NCI-H1048 (cell line): ENCODE results near the gene BTNL3.
"Not testable (repeated sequence)": the region's sequence is repeated elsewhere in the genome, so short reads cannot be mapped to it uniquely, and the experiment has no call there.

ENCODE experiments used
- DNase-seq: peaks from one replicate; lab custom pipeline; 2025; lab: John Stamatoyannopoulos, UW

BTNL3 gene, protein sequence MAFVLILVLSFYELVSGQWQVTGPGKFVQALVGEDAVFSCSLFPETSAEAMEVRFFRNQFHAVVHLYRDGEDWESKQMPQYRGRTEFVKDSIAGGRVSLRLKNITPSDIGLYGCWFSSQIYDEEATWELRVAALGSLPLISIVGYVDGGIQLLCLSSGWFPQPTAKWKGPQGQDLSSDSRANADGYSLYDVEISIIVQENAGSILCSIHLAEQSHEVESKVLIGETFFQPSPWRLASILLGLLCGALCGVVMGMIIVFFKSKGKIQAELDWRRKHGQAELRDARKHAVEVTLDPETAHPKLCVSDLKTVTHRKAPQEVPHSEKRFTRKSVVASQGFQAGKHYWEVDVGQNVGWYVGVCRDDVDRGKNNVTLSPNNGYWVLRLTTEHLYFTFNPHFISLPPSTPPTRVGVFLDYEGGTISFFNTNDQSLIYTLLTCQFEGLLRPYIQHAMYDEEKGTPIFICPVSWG

DNA sequence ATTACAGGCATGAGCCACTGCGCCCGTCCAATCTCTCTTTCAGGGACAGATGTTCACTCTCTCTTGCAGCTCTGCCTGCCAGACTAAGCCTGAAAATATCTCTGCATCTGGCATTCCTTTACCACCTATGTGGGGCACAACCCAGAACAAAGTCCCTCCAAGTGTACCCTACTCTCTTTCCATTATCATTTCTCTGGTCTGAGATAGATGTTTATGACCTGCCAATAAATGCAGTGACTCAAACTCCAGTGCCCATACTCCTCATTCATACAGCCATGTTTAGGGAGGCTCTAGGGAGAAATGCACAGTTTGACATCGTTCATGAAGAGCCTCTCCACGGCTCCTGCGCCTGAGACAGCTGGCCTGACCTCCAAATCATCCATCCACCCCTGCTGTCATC lies at the start of gene BTNL3:
TSS of gene BTNL3 (plus strand) at position 255 of the 400 bp plus-strand sequence. CDS start 183 bp downstream, outside the sequence.
- DNase-seq = no peak

DNA sequence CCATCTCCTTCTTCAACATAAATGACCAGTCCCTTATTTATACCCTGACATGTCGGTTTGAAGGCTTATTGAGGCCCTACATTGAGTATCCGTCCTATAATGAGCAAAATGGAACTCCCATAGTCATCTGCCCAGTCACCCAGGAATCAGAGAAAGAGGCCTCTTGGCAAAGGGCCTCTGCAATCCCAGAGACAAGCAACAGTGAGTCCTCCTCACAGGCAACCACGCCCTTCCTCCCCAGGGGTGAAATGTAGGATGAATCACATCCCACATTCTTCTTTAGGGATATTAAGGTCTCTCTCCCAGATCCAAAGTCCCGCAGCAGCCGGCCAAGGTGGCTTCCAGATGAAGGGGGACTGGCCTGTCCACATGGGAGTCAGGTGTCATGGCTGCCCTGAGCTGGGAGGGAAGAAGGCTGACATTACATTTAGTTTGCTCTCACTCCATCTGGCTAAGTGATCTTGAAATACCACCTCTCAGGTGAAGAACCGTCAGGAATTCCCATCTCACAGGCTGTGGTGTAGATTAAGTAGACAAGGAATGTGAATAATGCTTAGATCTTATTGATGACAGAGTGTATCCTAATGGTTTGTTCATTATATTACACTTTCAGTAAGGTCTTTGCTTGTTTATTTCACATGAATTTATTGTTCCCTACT lies 38.2 kb upstream of the BTNL3 start:
- no peak for DNase-seq

DNA sequence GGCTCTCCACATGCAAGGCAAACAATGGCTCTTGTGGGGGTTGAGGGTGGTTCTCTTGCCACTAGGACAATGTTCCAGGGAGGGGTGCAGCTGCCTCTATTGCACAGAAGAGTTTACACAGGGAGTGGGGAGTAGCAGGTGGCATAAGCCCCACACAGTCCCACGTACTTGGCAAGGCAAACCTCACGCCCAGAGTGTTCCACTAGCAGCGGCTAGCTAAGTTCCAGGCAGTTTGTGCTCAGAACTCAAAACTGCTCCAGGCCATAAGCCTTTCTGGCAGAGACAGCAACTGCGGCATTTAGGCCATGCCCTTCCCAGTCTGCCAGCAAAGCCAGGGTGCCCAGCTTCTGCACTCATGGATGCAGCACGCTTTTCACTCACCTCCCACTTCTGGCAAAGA lies 29.0 kb upstream of the BTNL3 start:
- no peak for DNase-seq

DNA sequence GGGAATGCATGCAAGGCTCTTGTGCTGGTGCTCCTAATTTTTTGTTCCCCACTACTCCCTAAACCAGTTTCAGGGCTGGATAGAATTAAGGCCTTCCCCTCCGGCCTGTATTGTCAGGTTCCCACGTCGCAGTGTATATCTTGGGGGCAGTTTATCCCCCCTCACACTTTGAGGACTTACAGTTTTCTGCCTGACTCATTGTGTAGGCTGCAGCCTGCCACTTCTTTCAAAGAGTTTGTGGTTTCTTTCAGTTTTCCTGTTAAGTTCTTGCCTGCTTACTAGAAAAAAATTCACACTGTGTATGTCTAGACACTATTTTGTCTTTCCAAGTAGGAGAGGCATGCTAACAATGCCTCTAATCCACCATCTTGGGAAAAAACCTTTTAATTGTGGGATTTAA lies 28.4 kb upstream of the BTNL3 start:
- DNase-seq = no peak

DNA sequence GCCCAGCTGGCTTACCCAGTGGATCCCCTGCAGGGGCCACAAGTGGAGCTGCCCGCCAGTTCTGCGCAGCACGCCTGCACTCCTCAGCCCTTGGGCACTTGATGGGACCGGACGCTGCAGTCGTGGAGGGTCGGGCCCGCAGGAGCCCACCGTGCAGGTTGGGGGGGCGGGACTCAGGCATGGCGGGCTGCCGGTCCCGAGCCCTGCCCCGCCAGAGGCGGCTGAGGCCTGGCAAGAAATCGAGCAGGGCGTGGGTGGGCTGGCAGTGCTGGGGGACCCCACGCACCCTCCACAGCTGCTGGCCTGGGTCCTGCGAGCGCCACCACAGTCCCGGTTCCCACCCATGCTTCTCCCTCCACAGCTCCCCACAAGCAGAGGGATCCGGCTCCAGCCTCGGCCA lies 19.2 kb upstream of the BTNL3 start:
- no peak for DNase-seq

DNA sequence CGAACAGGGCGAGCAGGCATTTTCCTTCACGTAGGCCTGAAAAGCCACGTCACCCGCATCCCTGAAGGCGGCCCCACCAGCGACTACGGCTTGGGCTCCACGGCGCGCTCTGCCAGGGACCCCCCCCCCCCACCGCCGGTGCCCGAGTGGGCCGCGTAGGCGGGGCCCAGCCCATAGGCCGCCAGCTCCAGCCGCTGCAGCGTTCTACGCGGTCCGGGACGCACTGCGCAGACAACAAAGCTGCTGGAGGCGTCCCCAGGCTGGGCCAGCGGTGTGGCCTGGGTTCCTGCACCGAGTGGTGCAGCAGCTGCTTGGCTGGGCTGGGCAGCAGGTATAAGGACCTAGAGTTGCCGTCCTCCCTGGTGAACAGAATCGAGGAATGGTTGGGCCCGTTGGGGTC lies 18.3 kb upstream of the BTNL3 start:
- no peak for DNase-seq

DNA sequence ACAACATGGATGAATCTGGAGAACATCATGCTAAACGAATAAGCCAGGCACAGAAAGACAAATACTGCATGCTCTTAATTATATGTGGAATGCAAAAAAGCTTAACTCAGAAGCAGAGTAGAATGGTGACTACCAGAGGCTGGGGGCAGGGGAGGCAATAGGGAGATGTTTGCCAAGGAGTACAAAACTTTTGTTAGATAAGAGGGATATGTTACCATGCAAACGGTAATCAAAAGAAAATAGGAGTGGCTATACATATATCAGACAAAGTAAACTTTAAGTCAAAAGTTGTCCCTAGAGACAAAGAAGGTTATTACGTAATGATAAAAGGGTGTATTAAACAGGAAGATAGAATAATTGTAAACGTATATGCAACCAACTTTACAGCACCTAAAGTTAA lies 17.8 kb upstream of the BTNL3 start:
- no peak for DNase-seq

DNA sequence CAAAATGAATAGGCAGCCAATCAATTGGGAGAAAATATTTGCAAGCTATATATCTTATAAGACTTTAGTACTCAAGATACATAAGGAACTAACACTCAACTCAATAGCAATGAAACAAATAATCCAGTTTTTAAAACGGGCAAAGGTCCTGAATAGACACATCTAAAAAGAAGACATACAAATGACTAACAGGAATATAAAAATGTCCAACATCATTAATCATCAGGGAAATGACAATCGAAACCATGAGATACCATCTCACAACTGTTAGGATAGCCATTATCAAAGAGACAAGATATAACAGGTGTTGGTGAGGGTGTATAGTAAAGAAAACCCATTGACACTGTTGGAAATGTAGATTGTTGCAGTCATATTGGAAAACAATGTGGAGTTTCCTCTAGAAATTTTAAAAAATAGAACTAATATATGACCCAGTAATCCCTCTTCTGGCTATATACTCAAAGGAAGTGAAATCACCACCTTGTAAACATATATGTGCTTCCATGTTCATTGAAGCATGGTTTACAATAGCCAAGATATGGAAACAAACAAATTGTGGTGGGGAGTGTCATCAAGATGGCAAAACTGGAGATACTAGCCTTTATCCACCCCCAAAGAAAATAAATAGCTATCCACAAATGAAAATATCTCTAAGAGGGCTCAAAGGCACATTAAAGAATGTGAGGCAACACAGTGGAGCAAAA lies 13.9 kb upstream of the BTNL3 start:
- DNase-seq = no peak

DNA sequence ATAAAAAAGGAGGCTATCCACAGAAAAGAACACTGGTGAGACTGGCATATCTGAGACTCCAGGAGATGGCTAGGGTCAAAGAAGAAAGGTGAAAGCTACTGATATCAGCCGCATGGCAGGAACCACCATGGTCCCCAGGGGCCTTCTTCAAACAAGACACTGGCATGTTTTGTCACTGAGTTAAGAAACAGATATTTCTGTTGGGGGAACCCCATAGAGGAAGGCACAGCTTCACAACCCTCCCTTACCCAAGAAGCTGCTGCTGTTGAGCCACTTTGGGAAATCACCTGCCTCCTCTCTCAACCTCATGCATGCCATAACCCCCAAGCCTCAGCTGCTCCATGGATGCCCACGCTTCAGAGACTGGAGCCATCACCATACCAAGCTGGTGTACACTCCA lies 13.3 kb upstream of the BTNL3 start:
- DNase-seq = no peak

DNA sequence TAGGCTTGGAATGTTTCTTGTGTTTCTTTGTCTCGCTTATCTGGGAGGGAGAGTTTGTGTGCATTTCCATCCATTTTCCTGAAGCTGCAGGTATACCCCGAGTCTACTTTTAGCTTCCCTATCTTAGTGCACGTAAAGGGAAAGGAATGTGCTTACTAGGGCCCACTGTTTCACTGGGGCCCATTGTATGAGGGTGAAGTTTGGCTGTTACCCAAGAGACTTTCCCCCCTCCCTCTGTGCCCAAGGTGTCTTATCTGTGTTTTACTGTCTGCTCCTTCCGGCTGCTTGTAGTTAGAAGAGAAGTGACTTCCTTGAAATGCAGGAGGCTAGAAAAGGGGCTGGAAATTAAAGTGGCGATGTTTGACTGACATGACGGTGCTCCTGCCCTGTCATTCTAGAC lies 12.1 kb upstream of the BTNL3 start:
- DNase-seq = no peak

DNA sequence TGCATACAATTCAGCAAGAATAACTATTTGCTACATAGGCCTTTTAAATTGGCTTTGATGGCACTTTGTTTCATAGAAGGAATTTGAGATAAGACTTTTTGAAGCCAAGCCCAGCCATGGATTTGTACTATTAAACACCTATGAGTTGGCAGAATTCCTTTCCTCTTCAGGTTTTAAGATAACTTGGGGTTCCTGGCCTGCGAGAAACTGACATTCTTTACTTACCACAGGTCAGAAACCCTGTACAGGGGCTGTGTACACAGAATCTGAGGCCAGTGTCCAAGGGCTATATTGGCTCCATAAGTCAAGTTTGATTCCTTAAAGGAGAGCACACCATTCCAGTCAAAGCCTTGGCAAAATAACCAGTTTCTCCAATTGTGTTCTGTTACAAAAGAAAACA lies 10.8 kb upstream of the BTNL3 start:
- DNase-seq = no peak

DNA sequence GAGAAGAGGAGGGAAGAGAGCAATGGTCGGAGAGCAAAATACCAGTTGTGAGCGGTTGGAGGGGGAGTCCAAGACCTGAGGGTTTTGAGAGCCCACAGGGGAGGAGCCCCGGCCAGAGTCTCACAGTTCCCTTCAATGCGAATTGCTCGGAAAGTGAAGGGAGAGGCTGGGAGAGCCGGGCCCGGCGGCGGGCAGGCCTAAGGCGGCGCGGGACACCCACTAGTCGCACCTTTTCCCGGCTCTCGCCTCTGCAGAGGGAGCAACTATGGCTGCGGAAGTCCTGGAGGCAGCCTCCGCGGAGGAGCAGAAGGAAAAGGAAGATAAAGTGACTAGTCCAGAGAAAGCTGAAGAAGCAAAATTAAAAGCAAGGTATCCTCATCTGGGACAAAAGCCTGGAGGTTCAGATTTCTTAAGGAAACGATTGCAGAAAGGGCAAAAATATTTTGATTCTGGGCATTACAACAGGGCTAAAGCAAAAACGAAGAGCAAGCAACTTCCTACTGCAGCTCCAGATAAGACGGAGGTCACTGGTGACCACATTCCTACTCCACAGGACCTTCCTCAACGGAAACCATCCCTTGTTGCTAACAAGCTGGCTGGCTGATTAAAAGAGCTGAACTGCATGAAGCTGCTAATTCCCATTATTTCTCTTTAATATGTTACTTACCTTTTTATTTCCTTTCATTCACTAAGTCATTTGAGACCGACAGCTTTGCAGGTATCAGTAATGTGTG lies 6.5 kb upstream of the BTNL3 start:
- no peak for DNase-seq

DNA sequence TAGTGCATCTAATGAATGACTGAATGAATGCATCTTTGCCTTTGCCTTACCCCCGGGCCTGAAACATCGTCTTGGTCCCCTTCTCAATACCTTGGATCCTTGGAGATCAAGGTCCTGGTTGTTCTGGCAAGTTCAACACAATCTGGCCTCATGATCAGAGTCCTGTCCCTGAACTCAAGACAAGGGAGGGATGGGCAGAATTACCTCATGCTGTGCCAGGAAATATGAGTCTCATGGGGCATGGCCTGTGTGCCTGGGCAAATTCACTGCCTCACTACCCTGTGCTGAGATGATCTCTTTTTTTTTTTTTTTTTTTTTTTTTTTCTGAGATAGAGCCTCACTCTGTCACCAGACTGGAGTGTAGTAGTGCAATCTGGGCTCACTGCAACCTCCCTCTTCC lies 630 bp upstream of the BTNL3 start:
- DNase-seq = no peak

DNA sequence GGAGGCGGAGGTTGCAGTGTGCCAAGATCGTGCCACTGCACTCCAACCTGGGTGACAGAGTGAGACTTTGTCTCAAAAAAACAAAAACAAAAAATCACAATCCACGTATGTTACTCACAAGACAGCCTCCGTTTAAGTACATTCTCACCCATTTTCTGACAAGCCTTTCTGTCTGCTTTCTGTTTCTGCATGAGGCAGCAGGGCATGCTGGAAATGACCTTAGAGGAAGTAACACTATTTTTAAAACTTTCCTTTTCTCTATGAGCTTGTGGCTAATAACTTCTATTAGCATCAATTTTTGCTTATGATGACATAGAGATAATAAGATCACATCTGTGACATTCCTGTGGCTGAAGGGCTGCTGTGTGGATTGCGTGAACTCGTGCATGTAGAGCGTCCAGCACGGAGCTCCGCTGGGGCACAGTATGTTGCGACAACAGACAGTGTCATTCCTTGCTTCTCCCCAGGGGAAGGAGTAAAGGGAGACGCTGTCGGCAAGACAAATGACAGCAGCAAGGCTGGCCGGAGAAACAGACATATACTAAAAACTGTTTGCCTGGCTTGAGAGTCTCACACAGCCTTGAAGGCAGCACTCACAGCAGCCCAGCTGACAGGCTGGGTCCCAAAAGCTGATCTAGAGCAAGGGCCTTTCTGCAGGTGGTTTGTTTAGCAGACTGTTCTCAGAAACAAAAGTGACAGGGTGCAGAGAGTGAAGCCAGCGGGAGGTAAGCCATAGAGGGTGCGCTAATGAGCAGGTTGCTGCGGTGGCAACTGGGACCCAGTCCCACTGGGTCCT lies 1.6 kb downstream of the BTNL3 start:
- no peak for DNase-seq

DNA sequence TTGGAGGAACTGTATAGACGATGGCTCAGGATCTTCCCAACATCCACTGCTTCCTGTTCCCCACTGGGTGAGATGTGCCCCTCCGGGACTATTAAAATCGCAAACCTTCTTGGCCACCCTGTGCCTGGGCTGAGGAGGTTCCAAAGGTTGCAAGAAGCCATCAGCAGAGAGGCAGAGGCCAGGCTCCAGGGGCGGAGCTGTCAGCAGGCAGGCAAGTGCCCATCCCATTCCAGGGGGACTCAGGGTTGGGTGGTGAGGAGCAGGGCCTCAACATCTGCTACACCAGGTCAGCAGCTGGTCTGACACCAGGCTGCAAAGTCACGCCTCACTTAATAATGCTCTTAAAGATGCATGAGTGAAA lies 2.2 kb downstream of the BTNL3 start:
- no peak for DNase-seq

DNA sequence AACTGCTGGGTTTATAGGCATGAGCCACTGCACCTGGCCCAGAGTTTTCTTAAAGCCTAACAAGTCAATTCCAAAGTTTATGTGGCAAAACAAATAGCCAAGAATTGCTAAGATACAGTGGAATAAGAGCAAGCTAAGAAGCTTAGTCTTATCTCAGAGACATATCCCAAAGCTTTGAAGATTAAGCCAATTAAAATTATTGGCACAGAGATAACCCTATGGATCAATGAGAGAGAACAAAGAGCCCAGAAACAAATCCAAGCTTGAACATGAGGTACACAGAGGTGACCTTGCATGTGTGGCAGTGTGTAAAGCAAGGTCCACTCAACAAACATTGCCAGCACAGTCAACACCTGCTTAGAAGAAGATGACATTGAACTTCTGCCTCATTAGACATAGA lies 13.3 kb downstream of the BTNL3 start:
- no peak for DNase-seq

DNA sequence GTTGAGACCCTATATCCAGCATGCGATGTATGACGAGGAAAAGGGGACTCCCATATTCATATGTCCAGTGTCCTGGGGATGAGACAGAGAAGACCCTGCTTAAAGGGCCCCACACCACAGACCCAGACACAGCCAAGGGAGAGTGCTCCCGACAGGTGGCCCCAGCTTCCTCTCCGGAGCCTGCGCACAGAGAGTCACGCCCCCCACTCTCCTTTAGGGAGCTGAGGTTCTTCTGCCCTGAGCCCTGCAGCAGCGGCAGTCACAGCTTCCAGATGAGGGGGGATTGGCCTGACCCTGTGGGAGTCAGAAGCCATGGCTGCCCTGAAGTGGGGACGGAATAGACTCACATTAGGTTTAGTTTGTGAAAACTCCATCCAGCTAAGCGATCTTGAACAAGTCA lies 17.1 kb downstream of the BTNL3 start:
- DNase-seq = no peak

DNA sequence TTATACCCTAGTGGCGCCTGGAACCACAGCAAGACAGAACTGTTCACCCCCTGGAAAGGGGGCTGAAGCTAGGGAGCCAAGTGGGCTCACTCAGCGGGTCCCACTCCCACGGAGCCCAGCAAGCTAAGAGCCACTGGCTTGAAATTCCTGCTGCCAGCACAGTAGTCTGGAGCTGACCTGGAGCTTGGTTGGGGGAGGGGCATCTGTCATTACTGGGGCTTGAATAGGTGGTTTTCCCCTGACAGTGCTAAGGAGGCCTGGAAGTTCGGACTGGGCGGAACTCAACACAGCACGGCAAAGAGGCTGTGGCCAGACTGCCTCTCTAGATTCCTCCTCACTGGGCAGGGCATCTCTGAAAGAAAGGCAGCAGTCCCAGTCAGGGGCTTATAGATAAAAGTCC lies 19.5 kb downstream of the BTNL3 start:
- no peak for DNase-seq

DNA sequence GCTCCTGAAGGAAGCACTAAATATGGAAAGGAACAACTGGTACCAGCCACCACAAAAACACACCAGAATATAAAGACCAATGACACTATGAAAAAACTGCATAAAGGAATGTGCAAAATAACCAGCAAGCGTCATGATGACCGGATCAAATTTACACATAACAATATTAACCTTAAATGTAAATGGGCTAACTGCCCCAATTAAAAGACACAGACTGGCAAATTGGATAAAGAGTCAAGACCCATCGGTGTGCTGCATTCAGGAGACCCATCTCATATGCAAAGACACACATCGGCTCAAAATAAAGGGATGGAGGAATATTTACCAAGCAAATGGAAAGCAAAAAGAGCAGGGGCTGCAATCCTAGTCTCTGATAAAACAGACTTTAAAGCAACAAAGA lies 21.4 kb downstream of the BTNL3 start:
- not testable (repeated sequence) for DNase-seq

DNA sequence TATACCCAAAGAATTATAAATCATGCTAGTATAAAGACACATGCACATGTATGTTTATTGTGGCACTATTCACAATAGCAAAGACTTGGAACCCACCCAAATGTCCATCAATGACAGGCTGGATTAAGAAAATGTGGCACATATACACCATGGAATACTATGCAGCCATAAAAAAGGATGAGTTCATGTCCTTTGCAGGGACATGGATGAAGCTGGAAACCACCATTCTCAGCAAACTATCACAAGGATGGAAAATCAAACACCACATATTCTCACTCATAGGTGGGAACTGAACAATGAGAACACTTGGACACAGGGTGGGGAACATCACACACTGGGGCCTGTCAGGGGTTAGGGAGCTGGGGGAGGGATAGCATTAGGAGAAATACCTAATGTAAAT lies 26.0 kb downstream of the BTNL3 start:
- not testable (repeated sequence) for DNase-seq

DNA sequence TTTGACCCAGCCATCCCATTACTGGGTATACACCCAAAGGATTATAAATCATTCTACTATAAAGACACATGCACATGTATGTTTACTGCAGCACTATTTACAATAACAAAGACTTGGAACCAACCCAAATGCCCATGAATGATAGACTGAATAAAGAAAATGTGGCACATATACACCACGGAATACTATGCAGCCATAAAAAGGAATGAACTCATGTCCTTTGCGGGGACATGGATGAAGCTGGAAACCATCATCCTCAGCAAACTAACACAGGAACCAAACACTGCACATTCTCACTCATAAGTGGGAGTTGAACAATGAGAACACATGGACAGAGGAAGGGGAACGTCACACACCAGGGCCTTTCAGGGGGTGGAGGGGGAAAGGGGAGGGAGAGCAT lies 28.8 kb downstream of the BTNL3 start:
- DNase-seq = not testable (repeated sequence)

DNA sequence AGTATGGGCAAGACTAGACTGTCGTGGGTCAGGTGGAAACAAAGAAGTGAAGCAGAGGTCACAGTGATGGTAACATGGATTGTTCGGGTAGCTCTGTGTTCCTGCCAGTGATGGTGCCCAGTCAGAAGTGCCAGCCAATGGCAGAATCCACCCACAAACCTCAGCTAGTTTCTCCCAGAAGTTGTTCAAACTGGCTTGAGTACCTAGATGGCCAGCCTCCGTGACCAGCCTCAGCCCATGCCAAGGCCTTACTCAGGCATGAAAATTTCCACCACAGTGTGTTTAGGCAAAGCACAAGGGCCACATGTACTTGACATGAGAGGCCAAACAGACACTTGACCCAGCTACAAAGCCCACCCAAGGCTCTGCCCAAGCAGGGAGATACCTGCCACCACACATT lies 32.0 kb downstream of the BTNL3 start:
- no peak for DNase-seq
